ENCODE results near the gene E2F6.

- TF ChIP-seq EZH2phosphoT487 (IDR thresholded peaks at IDR 0.05; ENCODE audit: insufficient read depth, low read depth) (no peak), EZH2 (IDR thresholded peaks at IDR 0.05; ENCODE audit: insufficient read depth, poor library complexity, severe bottlenecking) (no peak)
These were observed 40.6 kb upstream of the E2F6 start for GRCh38 chr2:11506611-11506969.
